Heart left ventricle (tissue), 13 donors: ENCODE results near the gene DCUN1D3.

ENCODE experiments used
- POLR2A ChIP-seq, 2 donors: fragments of 450-650 bp; IDR thresholded peaks; one replicate each; pipeline ENCODE4 v1.6.1; 2017; ENCODE audit warnings: antibody characterized with exemption in 2 of 2, mild to moderate bottlenecking in 2 of 2, moderate library complexity in 2 of 2
- TF ChIP-seq, protein P1 (sequence below), 12 donors: fragments of 200-600 bp; sonication (generic) in 4 of 12; IDR thresholded peaks; one replicate each; pipeline versions ENCODE4 v1.5.0 to v1.8.0; 2018 to 2022; ENCODE audit warnings: antibody characterized with exemption in 12 of 12, mild to moderate bottlenecking in 5 of 12
- donor health status: ischemic (EF 13 %, LVEDD 7.1; RV severe dilation, severe dysfunction).
- donor health status: DM: no; HTN: yes; CAD: no.
- donor health status: DM: no; HTN: no; CAD: no.
- donor health status: ischemic (EF 25% LVEDD 6.9; RV normal size, moderate dysfunction).
- donor health status: ischemic (EF 25% LVEDD 5.7; RV mildly dilated, moderate dysfunction).
- donor health status: ischemic (EF 35%, LVEDD 5.7; RV mildly dilated, moderate dysfunction).
- donor health status: nonischemic (EF 11% LVEDD 7.7; RV severe dilation, severe dysfunction).
- donor health status: DM: yes; HTN: yes; CAD: no.
- donor health status: PGD.
- donor health status: ischemic (EF 29% LVEDD 5.4; RV normal size, mild dysfunction).
- donor health status: nonischemic (EF 23%, LVEDD 6.1; RV moderate dilation, normal function).

DNA sequence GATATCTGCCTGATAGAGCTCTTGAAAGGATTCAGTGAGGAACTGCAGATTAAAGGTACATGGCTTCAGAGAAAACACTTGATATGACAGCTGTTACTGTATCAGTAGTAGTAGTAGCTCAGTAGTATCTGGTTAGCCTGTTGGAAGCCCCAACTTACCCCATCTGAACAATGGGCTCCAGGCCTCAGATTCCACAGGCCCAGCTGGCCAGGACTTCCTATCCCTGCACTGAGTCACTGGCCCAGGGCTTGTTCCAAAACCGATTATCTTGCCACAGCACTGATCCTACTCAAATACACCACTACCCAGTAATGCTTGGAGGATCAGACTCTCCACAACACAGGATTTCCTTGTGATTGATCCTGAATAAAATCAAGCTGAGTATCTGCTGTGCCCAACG lies 32.6 kb downstream of the DCUN1D3 start:
- TF ChIP-seq, protein P1, sequence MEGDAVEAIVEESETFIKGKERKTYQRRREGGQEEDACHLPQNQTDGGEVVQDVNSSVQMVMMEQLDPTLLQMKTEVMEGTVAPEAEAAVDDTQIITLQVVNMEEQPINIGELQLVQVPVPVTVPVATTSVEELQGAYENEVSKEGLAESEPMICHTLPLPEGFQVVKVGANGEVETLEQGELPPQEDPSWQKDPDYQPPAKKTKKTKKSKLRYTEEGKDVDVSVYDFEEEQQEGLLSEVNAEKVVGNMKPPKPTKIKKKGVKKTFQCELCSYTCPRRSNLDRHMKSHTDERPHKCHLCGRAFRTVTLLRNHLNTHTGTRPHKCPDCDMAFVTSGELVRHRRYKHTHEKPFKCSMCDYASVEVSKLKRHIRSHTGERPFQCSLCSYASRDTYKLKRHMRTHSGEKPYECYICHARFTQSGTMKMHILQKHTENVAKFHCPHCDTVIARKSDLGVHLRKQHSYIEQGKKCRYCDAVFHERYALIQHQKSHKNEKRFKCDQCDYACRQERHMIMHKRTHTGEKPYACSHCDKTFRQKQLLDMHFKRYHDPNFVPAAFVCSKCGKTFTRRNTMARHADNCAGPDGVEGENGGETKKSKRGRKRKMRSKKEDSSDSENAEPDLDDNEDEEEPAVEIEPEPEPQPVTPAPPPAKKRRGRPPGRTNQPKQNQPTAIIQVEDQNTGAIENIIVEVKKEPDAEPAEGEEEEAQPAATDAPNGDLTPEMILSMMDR (IDR thresholded peaks at IDR 0.05), result no peak
- TF ChIP-seq POLR2A (IDR thresholded peaks at IDR 0.05), result no peak
